Fibroblast of villous mesenchyme (primary cell): ENCODE measurements around the gene SULT1A1. TPM values are rescaled to one million over a fixed set of nuclear protein-coding genes. Genes with fewer than 3 reads are reported as not detected.

Experiments used
- DNase-seq: peaks from one replicate; pipeline ENCODE4 v3.0.0-alpha.2; 2010; ENCODE audit warnings: low read depth
- H3K4me3 ChIP-seq: 2 replicates; pipeline ENCODE4 v1.5.1; 2011; ENCODE audit warnings: low read depth, mild to moderate bottlenecking, low read length
- total RNA-seq: library from RNA; depleted of rRNA; stranded (reverse); fragments of >200 nt; gene quantifications from 2 replicates; pipeline ENCODE4 v1.2.3, GENCODE V29; 2012
- TF ChIP-seq, protein P1 (sequence below): IDR thresholded peaks from 2 replicates; pipeline ENCODE4 v1.5.1; 2012; ENCODE audit warnings: low read depth, mild to moderate bottlenecking, low read length; ENCODE audit not compliant: insufficient read depth

Gene SULT1A1
- total RNA-seq, 1 donor: under 0.01 TPM

DNA sequence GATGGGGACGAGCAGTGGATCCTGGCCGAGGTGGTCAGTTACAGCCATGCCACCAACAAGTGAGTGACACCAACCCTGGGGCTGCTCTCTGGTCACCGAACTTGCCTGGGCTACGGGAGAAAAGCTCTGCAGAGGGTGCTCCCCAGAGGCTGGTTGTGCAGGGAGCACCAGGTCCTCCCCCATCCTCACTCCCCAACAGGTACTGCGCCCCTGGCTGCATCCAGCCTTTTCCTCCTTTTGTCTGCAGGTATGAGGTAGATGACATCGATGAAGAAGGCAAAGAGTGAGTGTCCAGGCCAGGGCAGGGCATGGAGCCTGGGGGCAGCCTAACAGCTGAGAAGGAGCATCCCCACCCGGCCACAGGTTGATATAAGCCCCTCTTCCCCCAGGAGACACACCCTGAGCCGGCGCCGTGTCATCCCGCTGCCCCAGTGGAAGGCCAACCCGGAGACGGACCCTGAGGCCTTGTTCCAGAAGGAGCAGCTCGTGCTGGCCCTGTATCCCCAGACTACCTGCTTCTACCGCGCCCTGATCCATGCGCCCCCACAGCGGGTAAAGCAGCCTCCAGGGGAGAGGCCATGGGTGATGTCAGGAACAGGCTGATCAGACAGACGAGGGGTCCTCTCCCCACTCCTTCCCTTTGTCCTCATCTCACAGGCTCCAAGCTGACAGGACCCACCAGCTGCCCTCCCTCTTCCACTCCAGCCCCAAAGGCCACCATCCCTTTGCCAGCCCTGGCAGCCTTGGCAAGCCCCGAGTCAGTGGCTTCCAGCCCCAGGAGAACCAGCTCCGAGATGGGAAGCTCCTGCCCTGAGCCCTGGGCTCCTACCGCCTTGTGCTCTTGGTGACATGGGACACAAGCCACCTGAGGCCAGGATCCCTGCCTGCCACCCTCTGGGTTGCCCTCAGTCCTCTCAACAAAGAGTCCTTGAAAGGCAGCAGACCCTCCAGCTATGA, 19.2 kb downstream of the SULT1A1 start:
- TF ChIP-seq, protein P1, sequence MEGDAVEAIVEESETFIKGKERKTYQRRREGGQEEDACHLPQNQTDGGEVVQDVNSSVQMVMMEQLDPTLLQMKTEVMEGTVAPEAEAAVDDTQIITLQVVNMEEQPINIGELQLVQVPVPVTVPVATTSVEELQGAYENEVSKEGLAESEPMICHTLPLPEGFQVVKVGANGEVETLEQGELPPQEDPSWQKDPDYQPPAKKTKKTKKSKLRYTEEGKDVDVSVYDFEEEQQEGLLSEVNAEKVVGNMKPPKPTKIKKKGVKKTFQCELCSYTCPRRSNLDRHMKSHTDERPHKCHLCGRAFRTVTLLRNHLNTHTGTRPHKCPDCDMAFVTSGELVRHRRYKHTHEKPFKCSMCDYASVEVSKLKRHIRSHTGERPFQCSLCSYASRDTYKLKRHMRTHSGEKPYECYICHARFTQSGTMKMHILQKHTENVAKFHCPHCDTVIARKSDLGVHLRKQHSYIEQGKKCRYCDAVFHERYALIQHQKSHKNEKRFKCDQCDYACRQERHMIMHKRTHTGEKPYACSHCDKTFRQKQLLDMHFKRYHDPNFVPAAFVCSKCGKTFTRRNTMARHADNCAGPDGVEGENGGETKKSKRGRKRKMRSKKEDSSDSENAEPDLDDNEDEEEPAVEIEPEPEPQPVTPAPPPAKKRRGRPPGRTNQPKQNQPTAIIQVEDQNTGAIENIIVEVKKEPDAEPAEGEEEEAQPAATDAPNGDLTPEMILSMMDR: no peak
- DNase-seq: no peak
- H3K4me3 ChIP-seq: no peak overlapping the region

DNA sequence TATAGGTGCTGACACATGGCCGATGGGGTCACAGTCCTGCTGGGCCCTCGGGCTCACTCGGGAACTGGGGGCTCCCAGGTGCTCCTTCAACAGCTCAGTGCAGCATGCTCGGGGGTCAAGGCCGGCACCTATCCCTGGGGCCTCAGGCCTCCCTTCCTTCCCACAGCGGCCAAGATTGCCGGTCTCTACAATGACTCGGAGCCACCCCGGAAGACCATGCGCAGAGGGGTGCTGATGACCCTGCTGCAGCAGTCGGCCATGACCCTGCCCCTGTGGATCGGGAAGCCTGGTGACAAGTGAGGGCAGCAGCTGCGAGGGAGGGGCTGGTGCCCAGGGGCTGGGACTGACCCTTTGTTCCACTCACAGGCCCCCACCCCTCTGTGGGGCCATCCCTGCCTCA, 19.9 kb downstream of the SULT1A1 start:
- no peak for DNase-seq
- TF ChIP-seq, protein P1: no peak
- H3K4me3 ChIP-seq: no peak overlapping the region

DNA sequence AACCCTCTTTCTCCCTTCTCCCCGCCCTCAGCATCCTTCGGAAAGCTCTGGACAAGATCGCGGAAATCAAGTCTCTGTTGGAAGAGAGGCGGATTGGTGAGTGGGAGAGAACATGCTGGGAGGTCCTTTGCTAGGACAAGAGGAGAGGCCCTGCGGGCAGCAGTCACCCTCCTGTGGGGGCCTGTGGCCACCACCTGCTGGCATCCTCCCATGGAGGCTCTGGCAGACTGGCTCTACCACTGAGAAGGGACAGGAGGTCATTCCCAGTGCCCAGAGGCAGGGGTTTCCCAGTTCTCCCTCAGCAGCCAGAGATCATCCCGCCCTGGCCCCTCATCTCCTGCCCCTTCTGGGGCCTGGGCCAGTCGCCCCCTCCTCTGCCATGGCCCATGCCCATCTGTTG, 20.8 kb downstream of the SULT1A1 start:
- TF ChIP-seq, protein P1: no peak
- no peak for DNase-seq
- no peak overlapping the region for H3K4me3 ChIP-seq

- TF ChIP-seq, protein P1: no peak
- no peak for DNase-seq
- no peak overlapping the region for H3K4me3 ChIP-seq
These were observed 22.5 kb downstream of the SULT1A1 start for GRCh38 chr16:28587386-28587785.

DNA sequence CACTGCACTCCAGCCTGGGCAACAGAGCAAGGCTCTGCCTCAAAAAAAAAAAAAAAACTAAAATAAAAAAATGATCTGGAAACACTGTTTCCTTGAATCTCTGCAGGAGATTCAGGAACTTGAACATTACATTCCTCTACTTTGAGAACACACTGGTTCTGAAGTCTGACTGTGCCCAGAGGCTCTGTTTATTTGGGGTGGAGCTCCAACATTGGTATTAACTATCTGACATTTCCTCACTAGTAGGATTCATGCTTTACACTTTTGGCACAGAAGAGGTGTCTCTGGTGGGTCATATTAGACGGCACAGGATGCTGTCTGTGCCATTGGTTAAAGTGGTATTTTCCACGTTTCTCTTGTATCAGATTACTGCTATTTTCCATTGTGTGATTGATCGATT, 23.4 kb downstream of the SULT1A1 start:
- TF ChIP-seq, protein P1: no peak
- no peak for DNase-seq

DNA sequence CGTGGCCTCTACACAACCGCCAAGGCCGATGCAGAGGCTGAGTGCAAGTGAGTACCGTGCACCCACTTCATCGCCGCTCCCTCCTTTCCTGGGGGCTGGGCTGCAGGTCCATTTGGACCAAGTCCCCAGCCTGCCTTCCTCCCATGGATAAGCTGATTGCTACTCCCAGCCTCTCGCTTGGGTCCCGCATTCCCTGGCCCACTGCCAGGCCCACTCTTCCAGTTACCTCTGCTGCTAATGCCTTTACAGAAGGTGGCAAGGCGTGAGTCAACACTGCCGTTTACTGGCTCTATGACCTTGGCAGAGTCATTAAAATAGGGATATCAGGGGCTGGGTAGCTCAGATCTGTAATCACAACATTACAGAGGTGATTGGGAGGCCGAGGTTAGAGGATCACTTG, 24.2 kb downstream of the SULT1A1 start:
- TF ChIP-seq, protein P1: no peak
- no peak overlapping the region for H3K4me3 ChIP-seq
- DNase-seq: no peak

More for the DNA sequence above, 23.4 kb downstream of the SULT1A1 start:
- H3K4me3 ChIP-seq: no peak overlapping the region
